Stimulated activated CD4-positive, alpha-beta T cell treated with anti-CD3 and anti-CD28 coated beads, Interleukin-4, amount 100 ng/mL, for 24 hours (primary cell): Measurements from ENCODE around the gene GRK5.
A peak's percentile ranks its signal among the peaks of the same experiment; 100 is the strongest.

Source experiments
- DNase-seq: peaks from one replicate; pipeline ENCODE4 v3.0.0-alpha.2; 2020

The GRK5 gene

DNA sequence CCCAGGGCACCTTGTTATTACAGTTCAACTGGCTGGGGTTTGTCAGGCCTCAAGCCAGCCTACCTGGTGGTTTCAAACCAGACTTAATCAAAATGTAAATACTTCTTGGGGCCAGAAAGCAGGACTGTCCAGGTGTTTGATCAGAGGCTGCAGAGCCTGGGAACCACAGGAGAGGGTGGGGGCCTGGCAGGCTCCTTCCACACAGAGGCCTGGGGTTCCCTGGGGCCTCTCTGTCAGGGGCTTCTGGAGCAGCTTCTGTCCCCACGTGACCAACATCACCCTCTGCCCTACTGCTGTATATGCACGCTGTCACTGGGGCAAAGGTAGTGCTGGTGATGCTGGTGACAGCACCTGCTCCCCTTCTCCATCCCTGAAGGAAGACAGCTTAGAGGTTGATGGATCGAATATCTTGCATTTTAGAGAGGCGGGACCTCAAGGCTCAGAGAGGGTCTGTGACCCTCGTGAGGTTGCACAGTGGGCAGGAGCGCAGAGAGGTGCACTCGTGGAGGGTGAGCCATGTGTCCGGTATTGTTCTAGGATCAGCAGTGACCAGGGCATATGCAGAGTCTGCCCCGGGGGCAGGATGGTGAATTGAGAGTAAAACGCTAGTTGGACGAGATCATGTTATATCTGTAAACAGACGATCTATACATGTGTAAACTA lies 95.4 kb downstream of the GRK5 start:
- DNase-seq = no peak

DNA sequence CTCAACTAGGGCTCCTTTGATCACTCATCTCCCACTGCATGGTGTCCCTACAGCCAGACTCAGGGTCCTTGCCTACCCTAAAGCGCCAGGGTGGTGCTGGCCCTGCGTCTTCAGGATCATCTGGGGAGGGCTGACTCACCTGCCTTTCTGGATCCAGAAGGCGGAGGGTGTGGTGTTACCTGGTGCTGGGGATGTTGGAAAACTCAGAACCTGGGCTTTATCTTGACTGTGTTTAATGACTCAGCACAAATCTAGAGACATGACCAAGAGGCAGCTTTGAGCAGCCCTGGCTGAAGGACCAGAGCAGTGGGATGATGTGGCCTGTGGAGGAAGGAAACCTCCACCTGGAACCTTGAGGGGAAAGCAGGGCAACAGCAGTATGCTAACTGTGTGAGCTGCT lies 96.5 kb downstream of the GRK5 start:
- no peak for DNase-seq

DNA sequence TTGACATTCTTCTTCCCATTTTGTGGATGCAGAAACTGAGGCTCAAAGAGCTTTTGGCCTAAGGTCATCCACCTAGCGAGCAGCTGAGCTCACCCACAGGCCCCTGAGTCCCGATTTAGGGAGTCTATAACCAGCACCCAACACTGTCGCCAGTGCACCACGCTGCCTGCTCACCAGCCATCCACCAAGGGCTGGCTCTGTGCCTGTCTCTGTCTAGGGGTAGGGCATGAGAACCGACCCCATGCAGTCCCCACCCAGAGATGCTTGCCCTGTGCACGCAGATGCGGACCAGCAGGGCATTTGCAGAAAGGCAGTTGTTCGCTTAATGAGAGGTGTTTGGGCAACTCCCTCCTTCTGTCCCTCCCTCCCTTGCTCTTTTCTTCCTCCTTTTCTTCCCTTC lies 97.2 kb downstream of the GRK5 start:
- DNase-seq = no peak

- DNase-seq = peak; percentile 92
Measured at GRCh38 chr10:119305860-119306513, 98.6 kb downstream of the GRK5 start.

- peak; percentile 71 for DNase-seq
Measured at GRCh38 chr10:119306514-119306951, 99.2 kb downstream of the GRK5 start.

DNA sequence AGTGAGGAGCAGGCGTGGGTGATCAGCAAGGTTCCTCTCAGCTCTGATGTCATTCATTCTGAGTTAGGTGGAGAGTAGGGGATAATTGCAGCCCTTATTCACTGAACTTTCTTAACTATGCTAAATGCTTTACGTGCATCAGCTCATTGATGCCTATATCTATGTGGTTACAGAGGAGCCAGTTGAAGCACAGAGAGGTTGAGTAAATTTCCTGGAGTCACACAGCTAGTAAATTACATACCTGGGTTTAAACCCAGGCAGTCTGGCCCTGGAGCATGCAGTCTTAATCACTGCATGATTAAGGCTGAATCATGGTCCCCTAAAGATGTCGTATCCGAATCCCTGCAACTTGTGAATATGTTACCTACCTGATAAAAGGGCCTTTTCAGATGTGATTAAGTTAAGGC lies 99.6 kb downstream of the GRK5 start:
- DNase-seq = peak; percentile 52

DNA sequence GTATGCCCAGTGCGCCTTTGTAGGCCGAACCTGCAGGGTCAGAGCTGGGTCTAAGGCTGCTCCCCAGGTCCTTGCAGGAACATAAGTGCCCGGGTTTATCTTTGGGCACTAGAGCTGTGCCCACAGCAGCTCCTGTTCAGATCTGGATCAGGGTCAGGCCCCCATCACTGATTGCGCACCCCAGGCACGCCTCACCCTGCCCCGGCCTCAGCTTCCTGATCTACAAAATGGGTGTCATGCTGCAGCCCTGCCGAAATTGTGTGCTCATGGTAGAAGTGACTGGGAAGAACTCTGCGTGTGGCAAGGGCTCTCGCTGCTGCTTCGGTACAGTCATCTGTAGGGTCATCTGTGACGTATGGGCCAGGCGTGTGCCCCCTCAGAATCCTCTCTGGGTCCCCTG lies 100.7 kb downstream of the GRK5 start:
- no peak for DNase-seq

DNA sequence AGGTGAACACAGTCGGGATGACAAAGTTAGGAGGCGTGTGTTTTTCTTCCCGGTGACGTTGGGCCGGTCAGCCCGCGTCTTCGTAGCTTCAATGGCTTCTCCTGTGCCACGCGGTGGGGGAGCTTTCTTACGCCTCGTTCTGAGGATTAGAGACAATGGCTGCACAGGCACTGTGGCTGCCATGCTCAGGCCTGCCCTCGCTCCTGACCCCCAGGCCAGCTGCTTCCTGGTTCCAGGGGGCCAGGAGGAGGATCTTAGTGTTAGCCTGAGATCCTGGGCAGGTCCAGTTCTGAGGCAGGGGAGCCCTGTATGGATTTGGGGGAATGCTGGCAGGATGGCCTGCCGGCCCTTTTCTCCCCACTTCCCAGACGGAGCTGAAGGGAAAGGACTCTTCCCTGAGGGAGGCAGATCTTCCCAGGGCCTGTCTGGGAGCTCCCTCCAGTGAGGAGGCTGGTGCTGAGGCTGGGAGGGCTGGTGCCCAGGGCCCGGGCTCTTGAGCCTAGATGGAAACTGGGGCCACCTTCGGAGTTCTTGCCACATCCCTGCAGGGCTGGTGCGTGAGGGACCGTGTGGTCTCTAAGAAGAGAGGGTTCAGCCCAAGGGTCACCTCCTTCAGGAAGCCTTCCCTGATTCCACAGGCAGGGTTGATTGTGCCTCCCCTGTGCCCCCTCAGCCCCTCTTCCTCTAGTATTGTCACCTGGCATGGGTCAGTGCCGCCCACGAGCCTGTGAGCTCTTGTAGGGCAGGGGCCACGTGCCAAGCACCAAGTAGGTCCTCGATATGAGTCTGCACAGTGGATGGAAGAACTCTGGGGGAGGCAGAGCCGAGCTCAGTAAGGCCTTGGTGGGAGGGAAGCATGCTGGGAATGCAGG lies 101.4 kb downstream of the GRK5 start:
- DNase-seq = no peak

DNA sequence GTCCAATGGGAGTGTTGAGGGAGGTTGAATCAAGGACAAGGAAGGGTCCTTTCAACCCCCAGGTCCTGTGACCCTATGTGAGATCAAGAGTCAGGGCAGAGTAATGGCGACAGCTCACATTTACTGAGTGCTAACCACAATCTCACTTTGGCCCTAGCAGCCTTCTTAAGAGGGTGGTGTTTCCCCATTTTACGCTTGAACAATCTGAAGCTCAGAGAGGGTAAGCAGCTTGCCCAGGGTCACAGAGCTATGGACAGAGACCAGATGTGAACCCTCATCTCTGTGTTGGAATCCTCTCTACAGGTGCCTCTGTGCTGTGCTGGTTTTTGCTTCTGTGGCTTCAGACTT lies 102.0 kb downstream of the GRK5 start:
- DNase-seq = no peak

DNA sequence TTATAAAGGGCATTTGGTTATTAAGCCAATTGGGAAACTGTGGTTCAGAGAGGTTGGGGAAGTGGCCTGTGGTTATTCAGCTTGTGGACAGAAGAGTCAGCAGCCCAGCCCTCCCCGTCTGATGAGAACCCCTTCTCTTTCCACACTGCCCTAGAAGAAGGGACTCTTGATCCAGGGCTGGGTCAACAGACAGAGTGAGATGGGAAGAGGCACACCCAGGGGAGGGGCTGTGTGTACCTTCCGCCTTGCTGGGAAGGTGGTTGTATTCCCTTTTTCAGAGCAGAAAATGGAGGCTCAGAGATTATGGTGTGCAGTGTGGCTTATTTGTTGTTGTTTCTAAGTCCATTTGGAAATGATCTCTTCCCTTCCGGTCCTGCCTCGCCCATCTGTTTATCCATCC lies 103.4 kb downstream of the GRK5 start:
- no peak for DNase-seq

- DNase-seq = no peak
Measured at GRCh38 chr10:119312241-119312640, 104.9 kb downstream of the GRK5 start.

DNA sequence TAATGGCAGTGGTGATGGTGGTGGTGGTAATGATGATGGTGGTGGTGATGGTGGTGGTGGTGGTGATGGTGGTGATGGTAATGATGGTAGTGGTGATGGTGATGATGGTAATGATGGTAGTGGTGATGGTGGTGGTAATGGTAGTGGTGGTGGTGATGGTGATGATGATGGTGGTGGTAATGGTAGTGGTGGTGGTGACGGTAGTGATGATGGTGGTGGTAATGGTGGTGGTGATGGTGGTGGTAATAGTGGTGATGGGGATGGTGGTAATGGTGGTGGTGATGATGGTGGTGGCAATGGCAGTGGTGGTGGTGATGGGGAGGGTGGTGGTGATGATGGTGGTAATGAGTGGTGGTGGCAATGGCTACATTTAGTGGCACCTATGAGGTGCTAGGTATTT lies 105.7 kb downstream of the GRK5 start:
- DNase-seq = no peak

- DNase-seq = peak; percentile 50
Measured at GRCh38 chr10:119313644-119314043, 106.3 kb downstream of the GRK5 start.

GRCh38 chr10:119314061-119314460 lies 106.7 kb downstream of the GRK5 start:
- no peak for DNase-seq

DNA sequence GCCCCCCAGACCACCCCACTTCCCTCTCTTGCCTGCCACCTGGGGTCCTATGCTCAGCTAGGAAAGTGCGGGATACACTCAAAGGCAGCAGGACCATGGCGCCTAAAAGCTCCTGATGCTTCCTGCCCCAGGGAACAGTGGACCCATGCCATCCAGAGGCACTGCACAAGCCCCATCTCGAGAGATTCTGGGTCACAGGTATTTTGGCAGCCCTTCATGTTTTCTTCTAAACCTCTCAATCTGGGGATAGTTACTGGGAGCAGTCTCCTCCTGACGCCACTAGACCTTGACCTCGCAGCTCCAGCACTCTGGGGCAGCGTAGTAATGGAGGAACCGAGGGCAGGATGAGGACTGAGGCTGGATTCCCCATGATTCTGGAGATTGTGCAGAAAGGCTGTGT lies 107.1 kb downstream of the GRK5 start:
- no peak for DNase-seq

- peak; percentile 82 for DNase-seq
Measured at GRCh38 chr10:119315128-119316001, 108.0 kb downstream of the GRK5 start.

GRCh38 chr10:119316002-119316358 lies 108.6 kb downstream of the GRK5 start:
- no peak for DNase-seq

GRCh38 chr10:119316729-119317097 lies 109.3 kb downstream of the GRK5 start:
- no peak for DNase-seq

DNA sequence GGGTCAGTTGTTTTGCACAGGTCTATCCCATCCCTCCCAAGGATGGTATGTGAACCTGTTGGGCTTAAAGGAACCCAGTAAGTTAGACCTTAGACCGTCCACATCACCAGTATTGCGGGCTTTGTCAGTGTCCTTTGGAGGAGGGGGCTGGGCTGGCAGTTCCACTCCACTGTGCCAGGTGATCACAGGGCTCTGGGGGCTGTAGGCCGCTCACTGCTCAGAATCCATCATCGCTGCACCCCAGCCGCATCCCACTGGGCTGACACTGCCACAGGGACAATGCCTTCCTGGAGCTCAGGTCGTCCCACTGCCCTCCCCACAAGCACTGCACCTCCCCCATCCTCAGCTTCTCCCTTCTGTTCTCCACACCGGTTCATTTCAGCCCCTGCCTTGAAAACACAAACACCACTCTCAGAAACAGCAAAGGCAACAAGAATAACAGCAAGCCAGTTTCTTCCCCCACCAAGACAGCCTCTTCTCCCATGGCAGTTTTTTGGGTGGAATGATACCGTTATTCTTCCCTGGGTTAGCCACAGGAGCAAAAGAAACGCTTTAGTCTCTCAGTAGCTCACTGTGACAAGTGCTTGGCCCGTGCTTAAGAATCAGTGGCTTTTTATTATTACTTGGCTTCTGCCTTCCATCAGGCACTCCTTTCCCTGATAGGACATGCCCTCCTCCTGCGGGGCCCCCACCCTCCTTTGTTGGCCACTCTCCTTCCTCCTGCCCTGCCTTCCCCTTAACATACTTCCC lies 111.2 kb downstream of the GRK5 start:
- DNase-seq = no peak

DNA sequence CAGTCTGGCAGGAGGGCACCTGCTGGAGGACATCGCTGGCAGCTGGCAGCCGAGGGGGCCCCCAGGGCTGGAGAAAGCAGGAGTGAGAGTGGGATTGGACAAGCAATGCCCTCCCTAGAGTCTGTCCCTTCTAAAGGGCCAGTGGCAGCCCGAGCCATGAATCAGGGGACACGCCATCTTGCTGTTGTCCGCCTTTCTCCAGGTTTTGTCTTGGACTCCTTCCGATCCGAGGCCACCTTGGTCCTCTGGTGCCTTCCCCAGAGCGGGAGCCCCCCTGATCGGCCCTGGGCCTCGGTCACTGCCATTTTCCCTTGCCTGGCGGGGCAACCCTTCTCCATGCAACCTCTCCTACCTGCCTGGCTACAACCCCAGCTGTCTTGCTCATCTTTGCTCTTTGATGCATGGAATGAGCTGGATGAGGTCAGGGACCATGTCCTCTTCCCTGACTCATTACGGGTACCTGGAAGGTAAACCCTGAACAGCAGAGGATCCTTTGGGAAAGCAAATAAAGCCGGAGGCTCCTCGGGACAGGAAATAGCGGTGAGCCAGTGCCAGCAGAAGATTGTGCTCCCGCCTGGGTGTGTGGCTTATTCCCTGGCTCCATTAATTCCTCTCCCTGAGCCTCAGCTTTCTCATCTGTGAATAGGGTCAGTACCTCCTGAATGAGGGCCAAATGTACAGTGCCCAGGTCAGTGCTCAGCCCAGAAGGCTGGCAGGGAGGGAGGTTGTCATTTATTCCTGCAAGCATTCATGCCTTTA lies 112.0 kb downstream of the GRK5 start:
- DNase-seq = no peak

GRCh38 chr10:119319920-119320258 lies 112.5 kb downstream of the GRK5 start:
- DNase-seq = no peak

GRCh38 chr10:119320981-119321380 lies 113.6 kb downstream of the GRK5 start:
- no peak for DNase-seq
